WI38 (cell line): ENCODE results near the gene WHRN.

Source experiments
- H3K4me3 ChIP-seq: 2 replicates; pipeline ENCODE4 v1.5.1; 2011; ENCODE audit warnings: low read depth, mild to moderate bottlenecking, control low read depth, low read length
- CTCF ChIP-seq: IDR thresholded peaks from 2 replicates; pipeline ENCODE4 v1.5.1; 2012; ENCODE audit warnings: low read depth, mild to moderate bottlenecking, control low read depth, low read length

Gene WHRN

GRCh38 chr9:114364134-114365041, 140.9 kb downstream of the WHRN start:
- no peak for TF ChIP-seq CTCF
- H3K4me3 ChIP-seq, result no peak overlapping the region

GRCh38 chr9:114363424-114363823, 141.8 kb downstream of the WHRN start:
- TF ChIP-seq CTCF, result no peak
- no peak overlapping the region for H3K4me3 ChIP-seq

- TF ChIP-seq CTCF, result no peak
- H3K4me3 ChIP-seq, result no peak overlapping the region
Measured at GRCh38 chr9:114362394-114362793, 142.9 kb downstream of the WHRN start.

- TF ChIP-seq CTCF, result no peak
Measured at GRCh38 chr9:114361542-114361941, 143.7 kb downstream of the WHRN start.

GRCh38 chr9:114359801-114360200, 145.5 kb downstream of the WHRN start:
- TF ChIP-seq CTCF, result no peak
- H3K4me3 ChIP-seq, result no peak overlapping the region

More at GRCh38 chr9:114361542-114361941, 143.7 kb downstream of the WHRN start:
- H3K4me3 ChIP-seq, result no peak overlapping the region

- TF ChIP-seq CTCF, result no peak
Measured at GRCh38 chr9:114357911-114358328, 147.4 kb downstream of the WHRN start.

GRCh38 chr9:114357360-114357759, 147.9 kb downstream of the WHRN start:
- TF ChIP-seq CTCF, result no peak

More at GRCh38 chr9:114357911-114358328, 147.4 kb downstream of the WHRN start:
- no peak overlapping the region for H3K4me3 ChIP-seq

More at GRCh38 chr9:114357360-114357759, 147.9 kb downstream of the WHRN start:
- no peak overlapping the region for H3K4me3 ChIP-seq
